NCI-H748 (cell line): ENCODE data around the gene OR1J1.

Experiments used
- DNase-seq: peaks from one replicate; lab custom pipeline; 2025; ENCODE audit not compliant: unreplicated experiment; lab: John Stamatoyannopoulos, UW

Gene OR1J1

GRCh38 chr9:122477826-122478225 lies at the start of gene OR1J1:
Gene OR1J1 (minus strand): TSS chr9:122477926. CDS start chr9:122477926, 0 bp downstream.
- no peak for DNase-seq

GRCh38 chr9:122527193-122527592 lies 49.5 kb upstream of the OR1J1 start, which contains the start of gene OR1N1:
Gene OR1N1 (minus strand): TSS chr9:122527293. CDS start chr9:122527293, 0 bp downstream.
- DNase-seq = no peak

GRCh38 chr9:122526602-122527001 lies 48.9 kb upstream of the OR1J1 start:
- DNase-seq = no peak

GRCh38 chr9:122519376-122519775 lies 41.6 kb upstream of the OR1J1 start:
- no peak for DNase-seq

- DNase-seq = no peak
Observed at GRCh38 chr9:122518841-122519240, 41.1 kb upstream of the OR1J1 start, which contains the start of gene OR1J4. Gene OR1J4 (plus strand): TSS chr9:122519141. CDS start chr9:122519141, 0 bp downstream.

GRCh38 chr9:122518226-122518625 lies 40.5 kb upstream of the OR1J1 start:
- no peak for DNase-seq

GRCh38 chr9:122510502-122510901 lies 32.8 kb upstream of the OR1J1 start, which contains the start of gene OR1J2:
Gene OR1J2 (plus strand): TSS chr9:122510802. CDS start chr9:122510802, 0 bp downstream.
- DNase-seq = no peak

GRCh38 chr9:122506964-122507363 lies 29.2 kb upstream of the OR1J1 start:
- DNase-seq = no peak

GRCh38 chr9:122498883-122499288 lies 21.2 kb upstream of the OR1J1 start:
- DNase-seq = peak; percentile 83

- DNase-seq = no peak
Observed at GRCh38 chr9:122479062-122479461, 1.3 kb upstream of the OR1J1 start.

GRCh38 chr9:122477346-122477745 lies 380 bp downstream of the OR1J1 start:
- DNase-seq = no peak

GRCh38 chr9:122475717-122476116 lies 2.0 kb downstream of the OR1J1 start:
- no peak for DNase-seq

GRCh38 chr9:122474561-122474960 lies 3.2 kb downstream of the OR1J1 start:
- DNase-seq = no peak

GRCh38 chr9:122468735-122469134 lies 9.0 kb downstream of the OR1J1 start:
- DNase-seq = no peak

GRCh38 chr9:122466456-122466855 lies 11.3 kb downstream of the OR1J1 start:
- DNase-seq = no peak

- DNase-seq = peak; percentile 89
Observed at GRCh38 chr9:122464633-122465567, 12.8 kb downstream of the OR1J1 start.

- peak; percentile 90 for DNase-seq
Observed at GRCh38 chr9:122463828-122464632, 13.7 kb downstream of the OR1J1 start.

- DNase-seq = no peak
Observed at GRCh38 chr9:122457787-122458186, 19.9 kb downstream of the OR1J1 start.

GRCh38 chr9:122456123-122456522 lies 21.6 kb downstream of the OR1J1 start:
- no peak for DNase-seq

- no peak for DNase-seq
Observed at GRCh38 chr9:122453677-122454135, 24.0 kb downstream of the OR1J1 start.

GRCh38 chr9:122446819-122447484 lies 30.8 kb downstream of the OR1J1 start:
- no peak for DNase-seq
